HepG2 (cell line): ENCODE measurements around the gene ATG2B. TPM values are rescaled to one million over a fixed set of nuclear protein-coding genes. Genes with fewer than 3 reads are reported as not detected.
A peak's percentile ranks its signal among the peaks of the same experiment; 100 is the strongest.

Experiments used
- ASH2L ChIP-seq: fragments of 300-600, 200-600 bp; sonication (generic); IDR thresholded peaks from 2 replicates; pipeline ENCODE4 v1.7.0; 2017; ENCODE audit warnings: low read depth, mild to moderate bottlenecking, moderate library complexity, mixed read lengths, low read length; ENCODE audit not compliant: insufficient read length
- CHCHD3 ChIP-seq: sonication (generic); formaldehyde crosslinking; IDR thresholded peaks from 2 replicates; pipeline ENCODE4 v1.8.0; 2022; ENCODE audit warnings: mild to moderate bottlenecking, missing genetic modification reagents, moderate library complexity
- KDM5A ChIP-seq: fragments of 200-600 bp; sonication (generic); IDR thresholded peaks from 2 replicates; pipeline ENCODE4 v1.7.0; 2018; ENCODE audit warnings: antibody characterized with exemption, mild to moderate bottlenecking, low read length, borderline replicate concordance
- PPARG ChIP-seq: conservative IDR thresholded peaks from 2 replicates; pipeline ENCODE4 v1.6.1; 2016; ENCODE audit warnings: missing biosample characterization, missing genetic modification reagents
- TAF1 ChIP-seq: sonication (generic); formaldehyde crosslinking; IDR thresholded peaks from 2 replicates; pipeline ENCODE4 v1.4.0; 2020; ENCODE audit warnings: missing genetic modification reagents
- TRIM24 ChIP-seq: sonication (generic); formaldehyde crosslinking; IDR thresholded peaks from 2 replicates; pipeline ENCODE4 v1.8.0; 2022; ENCODE audit warnings: mild to moderate bottlenecking, missing genetic modification reagents
- ZNF335 ChIP-seq: sonication (generic); formaldehyde crosslinking; IDR thresholded peaks from 2 replicates; pipeline ENCODE4 v1.4.0; 2020; ENCODE audit warnings: missing genetic modification reagents
- ZNF430 ChIP-seq: sonication (generic); formaldehyde crosslinking; IDR thresholded peaks from 2 replicates; pipeline ENCODE4 v1.9.0; 2021; ENCODE audit warnings: mild to moderate bottlenecking, missing genetic modification reagents
- ZNF749 ChIP-seq: sonication (generic); formaldehyde crosslinking; IDR thresholded peaks from 2 replicates; pipeline ENCODE4 v1.8.0; 2022; ENCODE audit warnings: mild to moderate bottlenecking, missing genetic modification reagents, moderate library complexity, borderline replicate concordance
- polyA plus RNA-seq, 8 experiments: library from polyadenylated mRNA; depleted of rRNA in 3 of 8; stranded (reverse) in 7 of 8; unstranded in 1 of 8; fragments of >200 nt; fragmentation: Illumina TruSeq in 4 of 8; extraction: Trizol in 4 of 8; gene quantifications; 2 replicates each; pipeline versions ENCODE4 v1.2.1 to v1.2.3, GENCODE V29; 2011 to 2016; ENCODE audit warnings: low read depth in 4 of 8, missing spikeins in 1 of 8, mixed read lengths in 1 of 8; ENCODE audit not compliant: insufficient read depth in 1 of 8
- total RNA-seq, 5 experiments: library from RNA; depleted of rRNA; stranded (reverse); fragments of >200 nt; fragmentation: Illumina TruSeq; extraction: Trizol; gene quantifications; 2 replicates each; pipeline ENCODE4 v1.2.3, GENCODE V29; 2016; ENCODE audit warnings: low read depth in 1 of 5
- TF ChIP-seq, protein P1 (sequence below): IDR thresholded peaks from 2 replicates; pipeline ENCODE4 v1.6.1; 2016; ENCODE audit warnings: low read depth, missing genetic modification reagents, missing compliant biosample characterization
- TF ChIP-seq, protein P2 (sequence below): IDR thresholded peaks from 2 replicates; pipeline ENCODE4 v1.6.1; 2016; ENCODE audit warnings: missing biosample characterization, missing genetic modification reagents, low read depth
- TF ChIP-seq, protein P3 (sequence below): sonication (generic); formaldehyde crosslinking; IDR thresholded peaks from 2 replicates; pipeline ENCODE4 v1.4.0; 2020; ENCODE audit warnings: missing genetic modification reagents, borderline replicate concordance
- TF ChIP-seq, protein P4 (sequence below), 2 experiments: sonication (generic) in 1 of 2; formaldehyde crosslinking in 1 of 2; IDR thresholded peaks; 2 replicates each; pipeline versions ENCODE4 v1.4.0 to v1.6.1; 2018 to 2020; ENCODE audit warnings: missing genetic modification reagents in 2 of 2, borderline replicate concordance in 1 of 2, low read depth in 1 of 2, mild to moderate bottlenecking in 1 of 2, missing biosample characterization in 1 of 2

ATG2B gene
- total and polyA plus RNA-seq, 2 of the 13 experiments (the other 11 are each of a cell fraction or from before 2014, with no cell fraction given): 7.4 to 7.5 TPM

DNA sequence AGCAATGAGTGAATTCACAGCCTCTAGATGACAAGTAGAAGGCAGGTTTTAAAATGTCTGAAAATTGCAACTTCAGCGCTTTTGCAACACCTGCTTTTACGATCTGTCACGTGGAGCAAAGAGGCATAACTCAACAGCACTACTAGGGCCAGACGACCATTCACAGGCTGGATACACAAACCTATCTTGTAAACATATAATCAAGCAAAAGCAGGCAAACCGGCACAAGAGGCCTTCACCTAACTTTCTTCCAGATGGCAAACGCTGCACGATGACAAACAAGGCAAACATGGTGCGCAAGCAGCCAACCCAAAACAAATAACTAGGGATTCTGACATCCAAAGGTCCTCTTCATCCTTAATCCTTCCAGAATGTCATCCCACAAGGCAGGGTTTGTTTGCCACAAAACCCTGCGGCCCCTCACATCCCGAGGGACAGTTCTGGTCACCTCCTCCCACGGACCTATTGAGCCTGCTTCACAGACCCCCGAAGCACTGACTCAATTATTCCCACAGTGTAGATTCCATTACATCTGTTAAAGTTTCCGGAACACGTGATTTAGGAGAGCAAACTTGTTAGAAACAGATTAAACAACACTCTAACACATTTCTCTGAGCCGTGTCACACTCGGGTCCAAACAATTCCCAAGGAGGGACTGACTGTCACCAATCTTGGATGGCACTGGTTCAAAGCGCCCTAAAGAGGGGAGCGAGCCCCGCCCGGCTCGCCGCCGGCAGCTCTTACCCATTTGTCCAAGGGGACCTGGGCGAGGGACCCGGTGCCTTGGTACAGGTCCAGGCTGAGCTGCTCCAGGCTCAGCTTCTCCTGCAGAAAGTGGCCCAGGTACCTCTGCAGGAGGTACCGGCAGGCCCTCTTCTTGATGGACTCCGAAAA, 823 bp downstream of the ATG2B start (continued):
- TF ChIP-seq, protein P1, sequence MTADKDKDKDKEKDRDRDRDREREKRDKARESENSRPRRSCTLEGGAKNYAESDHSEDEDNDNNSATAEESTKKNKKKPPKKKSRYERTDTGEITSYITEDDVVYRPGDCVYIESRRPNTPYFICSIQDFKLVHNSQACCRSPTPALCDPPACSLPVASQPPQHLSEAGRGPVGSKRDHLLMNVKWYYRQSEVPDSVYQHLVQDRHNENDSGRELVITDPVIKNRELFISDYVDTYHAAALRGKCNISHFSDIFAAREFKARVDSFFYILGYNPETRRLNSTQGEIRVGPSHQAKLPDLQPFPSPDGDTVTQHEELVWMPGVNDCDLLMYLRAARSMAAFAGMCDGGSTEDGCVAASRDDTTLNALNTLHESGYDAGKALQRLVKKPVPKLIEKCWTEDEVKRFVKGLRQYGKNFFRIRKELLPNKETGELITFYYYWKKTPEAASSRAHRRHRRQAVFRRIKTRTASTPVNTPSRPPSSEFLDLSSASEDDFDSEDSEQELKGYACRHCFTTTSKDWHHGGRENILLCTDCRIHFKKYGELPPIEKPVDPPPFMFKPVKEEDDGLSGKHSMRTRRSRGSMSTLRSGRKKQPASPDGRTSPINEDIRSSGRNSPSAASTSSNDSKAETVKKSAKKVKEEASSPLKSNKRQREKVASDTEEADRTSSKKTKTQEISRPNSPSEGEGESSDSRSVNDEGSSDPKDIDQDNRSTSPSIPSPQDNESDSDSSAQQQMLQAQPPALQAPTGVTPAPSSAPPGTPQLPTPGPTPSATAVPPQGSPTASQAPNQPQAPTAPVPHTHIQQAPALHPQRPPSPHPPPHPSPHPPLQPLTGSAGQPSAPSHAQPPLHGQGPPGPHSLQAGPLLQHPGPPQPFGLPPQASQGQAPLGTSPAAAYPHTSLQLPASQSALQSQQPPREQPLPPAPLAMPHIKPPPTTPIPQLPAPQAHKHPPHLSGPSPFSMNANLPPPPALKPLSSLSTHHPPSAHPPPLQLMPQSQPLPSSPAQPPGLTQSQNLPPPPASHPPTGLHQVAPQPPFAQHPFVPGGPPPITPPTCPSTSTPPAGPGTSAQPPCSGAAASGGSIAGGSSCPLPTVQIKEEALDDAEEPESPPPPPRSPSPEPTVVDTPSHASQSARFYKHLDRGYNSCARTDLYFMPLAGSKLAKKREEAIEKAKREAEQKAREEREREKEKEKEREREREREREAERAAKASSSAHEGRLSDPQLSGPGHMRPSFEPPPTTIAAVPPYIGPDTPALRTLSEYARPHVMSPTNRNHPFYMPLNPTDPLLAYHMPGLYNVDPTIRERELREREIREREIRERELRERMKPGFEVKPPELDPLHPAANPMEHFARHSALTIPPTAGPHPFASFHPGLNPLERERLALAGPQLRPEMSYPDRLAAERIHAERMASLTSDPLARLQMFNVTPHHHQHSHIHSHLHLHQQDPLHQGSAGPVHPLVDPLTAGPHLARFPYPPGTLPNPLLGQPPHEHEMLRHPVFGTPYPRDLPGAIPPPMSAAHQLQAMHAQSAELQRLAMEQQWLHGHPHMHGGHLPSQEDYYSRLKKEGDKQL (CRISPR knock-in tag): no peak
- TF ChIP-seq, protein P2, sequence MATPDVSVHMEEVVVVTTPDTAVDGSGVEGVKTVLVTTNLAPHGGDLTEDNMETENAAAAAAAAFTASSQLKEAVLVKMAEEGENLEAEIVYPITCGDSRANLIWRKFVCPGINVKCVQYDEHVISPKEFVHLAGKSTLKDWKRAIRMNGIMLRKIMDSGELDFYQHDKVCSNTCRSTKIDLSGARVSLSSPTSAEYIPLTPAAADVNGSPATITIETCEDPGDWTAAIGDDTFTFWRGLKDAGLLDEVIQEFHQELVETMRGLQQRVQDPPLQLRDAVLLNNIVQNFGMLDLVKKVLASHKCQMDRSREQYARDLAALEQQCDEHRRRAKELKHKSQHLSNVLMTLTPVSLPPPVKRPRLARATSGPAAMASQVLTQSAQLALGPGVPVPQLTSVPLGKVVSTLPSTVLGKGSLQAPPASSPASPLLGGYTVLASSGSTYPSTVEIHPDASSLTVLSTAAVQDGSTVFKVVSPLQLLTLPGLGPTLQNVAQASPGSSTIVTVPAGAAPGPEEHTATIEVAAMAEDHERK: no peak
- no peak for TF ChIP-seq PPARG (CRISPR knock-in tag)
- TF ChIP-seq ASH2L: no peak
- TF ChIP-seq ZNF335 (CRISPR knock-in tag): no peak
- no peak for TF ChIP-seq CHCHD3 (CRISPR knock-in tag)
- TF ChIP-seq, protein P3, sequence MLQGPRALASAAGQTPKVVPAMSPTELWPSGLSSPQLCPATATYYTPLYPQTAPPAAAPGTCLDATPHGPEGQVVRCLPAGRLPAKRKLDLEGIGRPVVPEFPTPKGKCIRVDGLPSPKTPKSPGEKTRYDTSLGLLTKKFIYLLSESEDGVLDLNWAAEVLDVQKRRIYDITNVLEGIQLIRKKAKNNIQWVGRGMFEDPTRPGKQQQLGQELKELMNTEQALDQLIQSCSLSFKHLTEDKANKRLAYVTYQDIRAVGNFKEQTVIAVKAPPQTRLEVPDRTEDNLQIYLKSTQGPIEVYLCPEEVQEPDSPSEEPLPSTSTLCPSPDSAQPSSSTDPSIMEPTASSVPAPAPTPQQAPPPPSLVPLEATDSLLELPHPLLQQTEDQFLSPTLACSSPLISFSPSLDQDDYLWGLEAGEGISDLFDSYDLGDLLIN (CRISPR knock-in tag): no peak
- TF ChIP-seq ZNF749 (CRISPR knock-in tag): peak; percentile 51; the same call in 1 of the 2 replicates
- TF ChIP-seq TAF1 (CRISPR knock-in tag): no peak
- TF ChIP-seq ZNF430: no peak
- no peak for TF ChIP-seq TRIM24 (CRISPR knock-in tag)
- TF ChIP-seq KDM5A: 0 out of 2 replicates have a peak, but pooled peaks have one; percentile 34
- TF ChIP-seq, protein P4, sequence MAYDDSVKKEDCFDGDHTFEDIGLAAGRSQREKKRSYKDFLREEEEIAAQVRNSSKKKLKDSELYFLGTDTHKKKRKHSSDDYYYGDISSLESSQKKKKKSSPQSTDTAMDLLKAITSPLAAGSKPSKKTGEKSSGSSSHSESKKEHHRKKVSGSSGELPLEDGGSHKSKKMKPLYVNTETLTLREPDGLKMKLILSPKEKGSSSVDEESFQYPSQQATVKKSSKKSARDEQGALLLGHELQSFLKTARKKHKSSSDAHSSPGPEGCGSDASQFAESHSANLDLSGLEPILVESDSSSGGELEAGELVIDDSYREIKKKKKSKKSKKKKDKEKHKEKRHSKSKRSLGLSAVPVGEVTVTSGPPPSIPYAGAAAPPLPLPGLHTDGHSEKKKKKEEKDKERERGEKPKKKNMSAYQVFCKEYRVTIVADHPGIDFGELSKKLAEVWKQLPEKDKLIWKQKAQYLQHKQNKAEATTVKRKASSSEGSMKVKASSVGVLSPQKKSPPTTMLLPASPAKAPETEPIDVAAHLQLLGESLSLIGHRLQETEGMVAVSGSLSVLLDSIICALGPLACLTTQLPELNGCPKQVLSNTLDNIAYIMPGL (CRISPR knock-in tag; IDR thresholded peaks at IDR 0.05; ENCODE audit: borderline replicate concordance in 1 of 2, low read depth in 1 of 2): no peak; a peak in 1 of 4 replicates
